Measurements from ENCODE around the gene SDSL. TPM values are rescaled to one million over a fixed set of nuclear protein-coding genes. Genes with fewer than 3 reads are reported as not detected.

The SDSL gene
- total and polyA plus RNA-seq, 2 of the 4 experiments (the other 2 are of a cell fraction) = 6.3 to 10.9 TPM

DNA sequence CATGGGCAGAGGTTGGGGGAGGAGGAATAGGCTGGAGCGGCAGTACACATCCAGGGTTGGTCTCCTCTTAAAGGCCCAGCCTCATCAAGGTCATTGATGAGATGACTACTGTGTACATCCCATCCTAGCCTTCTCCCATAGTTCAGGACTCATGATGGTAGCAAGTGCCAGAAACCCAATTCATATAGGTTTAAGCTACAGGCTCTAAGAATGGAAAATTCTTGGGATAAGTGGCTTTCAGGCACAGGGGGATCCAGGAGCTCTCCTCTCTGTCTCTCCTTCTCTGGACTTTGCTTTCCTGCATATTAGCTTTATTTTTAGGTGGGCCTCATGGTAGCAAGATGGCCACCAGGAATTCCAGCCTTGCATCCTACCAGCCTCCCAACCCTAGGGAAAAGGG, 6.3 kb downstream of the SDSL start:
- H3K18ac ChIP-seq (ENCODE audit: low read depth, low read length) = no peak overlapping the region
- no peak overlapping the region for H4K91ac ChIP-seq (ENCODE audit: insufficient read depth, low read depth, low read length)
- no peaks in the 10 kb centered on the region for H3K36me3 ChIP-seq (ENCODE audit: control insufficient read depth, insufficient read depth, low read length)
- H3K23ac ChIP-seq (ENCODE audit: low read depth, low read length) = no peak overlapping the region
- intact Hi-C loops (cut with micrococcal nuclease) = no loop called here
- H3K9me1 ChIP-seq (ENCODE audit: insufficient read depth, low read length) = no peaks in the 10 kb centered on the region
- H2BK120ac ChIP-seq (ENCODE audit: low read depth, low read length) = no peak overlapping the region
- H3K27me3 ChIP-seq (ENCODE audit: control insufficient read depth, insufficient read depth, low read length) = no peaks in the 10 kb centered on the region
- no peak overlapping the region for H3K4me2 ChIP-seq (ENCODE audit: low read depth, low read length)
- H3K4ac ChIP-seq (ENCODE audit: low read depth, low read length) = no peak overlapping the region
- H3K27ac ChIP-seq (ENCODE audit: insufficient read depth, low read length) = no peak overlapping the region
- no peak overlapping the region for H4K5ac ChIP-seq (ENCODE audit: low read depth, low read length)
- BruUV-seq (replicated peaks) = no TSS peak
- no peak overlapping the region for H2AK5ac ChIP-seq (ENCODE audit: low read depth, low read length)
- H2BK20ac ChIP-seq (ENCODE audit: low read depth, low read length) = no peak overlapping the region
- DNase-seq = no peak
- no peaks in the 10 kb centered on the region for H3K4me1 ChIP-seq (ENCODE audit: control insufficient read depth, insufficient read depth, low read length)
- no peak overlapping the region for H3K9ac ChIP-seq (ENCODE audit: low read depth, low read length)
- H4K20me1 ChIP-seq (ENCODE audit: insufficient read depth, low read length) = no peaks in the 10 kb centered on the region
- H2BK15ac ChIP-seq (ENCODE audit: low read depth, low read length) = no peak overlapping the region
- dilution Hi-C loops (cut with HindIII; ENCODE audit: low sequenced_read_pairs, unreplicated experiment) = no loop called here
- ATAC-seq (ENCODE audit: low read depth) = no peak
- no peaks in the 10 kb centered on the region for H3K79me1 ChIP-seq (ENCODE audit: low read depth in 1 of 2, low read length in 2 of 2)
- H4K8ac ChIP-seq (ENCODE audit: low read depth in 2 of 2, low read length in 2 of 2) = no peak overlapping the region
- in situ Hi-C loops (cut with MboI; ENCODE audit: low sequenced_read_pairs) = loop anchor here (5.0 kb wide), 1 partner anchor 231 kb away; no protein-coding TSS in a partner anchor
- no peak overlapping the region for H3K14ac ChIP-seq (replicated peaks; ENCODE audit: low read depth, low read length)
- no peak overlapping the region for H2AFZ ChIP-seq (replicated peaks; ENCODE audit: low read length, poor library complexity)
- no peak overlapping the region for H3K56ac ChIP-seq (ENCODE audit: extremely low read depth, insufficient read depth, low read length)
- TF ChIP-seq RAD21 (IDR thresholded peaks at IDR 0.05; ENCODE audit: low read length) (no peak), SMC3 (IDR thresholded peaks at IDR 0.05; ENCODE audit: low read depth, low read length) (no peak), CHD1 (IDR thresholded peaks at IDR 0.05; ENCODE audit: low read depth, low read length) (no peak), MAFK (IDR thresholded peaks at IDR 0.05; ENCODE audit: low read depth, low read length) (no peak), NFE2L2 (IDR thresholded peaks at IDR 0.05; ENCODE audit: low read depth, low read length) (no peak), MAZ (IDR thresholded peaks at IDR 0.05; ENCODE audit: borderline replicate concordance, low read depth, low read length) (no peak), RFX5 (IDR thresholded peaks at IDR 0.05; ENCODE audit: low read depth, low read length) (no peak), RCOR1 (IDR thresholded peaks at IDR 0.05; ENCODE audit: insufficient replicate concordance, low read length) (no peak), CEBPB (IDR thresholded peaks at IDR 0.05; ENCODE audit: low read depth, low read length) (no peak), BHLHE40 (IDR thresholded peaks at IDR 0.05; ENCODE audit: low read depth, low read length) (no peak), MXI1 (IDR thresholded peaks at IDR 0.05; ENCODE audit: borderline replicate concordance, low read depth, low read length) (no peak), FOS (IDR thresholded peaks at IDR 0.05; ENCODE audit: low read depth, low read length) (no peak), POLR2A (IDR thresholded peaks at IDR 0.05; ENCODE audit: low read depth, low read length) (no peak)
- TF ChIP-seq, protein P1, sequence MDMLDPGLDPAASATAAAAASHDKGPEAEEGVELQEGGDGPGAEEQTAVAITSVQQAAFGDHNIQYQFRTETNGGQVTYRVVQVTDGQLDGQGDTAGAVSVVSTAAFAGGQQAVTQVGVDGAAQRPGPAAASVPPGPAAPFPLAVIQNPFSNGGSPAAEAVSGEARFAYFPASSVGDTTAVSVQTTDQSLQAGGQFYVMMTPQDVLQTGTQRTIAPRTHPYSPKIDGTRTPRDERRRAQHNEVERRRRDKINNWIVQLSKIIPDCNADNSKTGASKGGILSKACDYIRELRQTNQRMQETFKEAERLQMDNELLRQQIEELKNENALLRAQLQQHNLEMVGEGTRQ (IDR thresholded peaks at IDR 0.05; ENCODE audit: low read depth, low read length) = no peak
- TF ChIP-seq, protein P2, sequence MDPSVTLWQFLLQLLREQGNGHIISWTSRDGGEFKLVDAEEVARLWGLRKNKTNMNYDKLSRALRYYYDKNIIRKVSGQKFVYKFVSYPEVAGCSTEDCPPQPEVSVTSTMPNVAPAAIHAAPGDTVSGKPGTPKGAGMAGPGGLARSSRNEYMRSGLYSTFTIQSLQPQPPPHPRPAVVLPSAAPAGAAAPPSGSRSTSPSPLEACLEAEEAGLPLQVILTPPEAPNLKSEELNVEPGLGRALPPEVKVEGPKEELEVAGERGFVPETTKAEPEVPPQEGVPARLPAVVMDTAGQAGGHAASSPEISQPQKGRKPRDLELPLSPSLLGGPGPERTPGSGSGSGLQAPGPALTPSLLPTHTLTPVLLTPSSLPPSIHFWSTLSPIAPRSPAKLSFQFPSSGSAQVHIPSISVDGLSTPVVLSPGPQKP (IDR thresholded peaks at IDR 0.05; ENCODE audit: borderline replicate concordance, low read depth, low read length) = no peak
- TF ChIP-seq, protein P3, sequence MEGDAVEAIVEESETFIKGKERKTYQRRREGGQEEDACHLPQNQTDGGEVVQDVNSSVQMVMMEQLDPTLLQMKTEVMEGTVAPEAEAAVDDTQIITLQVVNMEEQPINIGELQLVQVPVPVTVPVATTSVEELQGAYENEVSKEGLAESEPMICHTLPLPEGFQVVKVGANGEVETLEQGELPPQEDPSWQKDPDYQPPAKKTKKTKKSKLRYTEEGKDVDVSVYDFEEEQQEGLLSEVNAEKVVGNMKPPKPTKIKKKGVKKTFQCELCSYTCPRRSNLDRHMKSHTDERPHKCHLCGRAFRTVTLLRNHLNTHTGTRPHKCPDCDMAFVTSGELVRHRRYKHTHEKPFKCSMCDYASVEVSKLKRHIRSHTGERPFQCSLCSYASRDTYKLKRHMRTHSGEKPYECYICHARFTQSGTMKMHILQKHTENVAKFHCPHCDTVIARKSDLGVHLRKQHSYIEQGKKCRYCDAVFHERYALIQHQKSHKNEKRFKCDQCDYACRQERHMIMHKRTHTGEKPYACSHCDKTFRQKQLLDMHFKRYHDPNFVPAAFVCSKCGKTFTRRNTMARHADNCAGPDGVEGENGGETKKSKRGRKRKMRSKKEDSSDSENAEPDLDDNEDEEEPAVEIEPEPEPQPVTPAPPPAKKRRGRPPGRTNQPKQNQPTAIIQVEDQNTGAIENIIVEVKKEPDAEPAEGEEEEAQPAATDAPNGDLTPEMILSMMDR (conservative IDR thresholded peaks at IDR 0.05; ENCODE audit: low read depth, low read length) = no peak
- peaks cover 3% of the 10 kb centered on the region; the same call in 1 of the 2 replicates for H3K9me3 ChIP-seq (ENCODE audit: control insufficient read depth, insufficient read depth, low read length)
- H2AK9ac ChIP-seq (replicated peaks; ENCODE audit: low read depth, low read length, poor library complexity) = no peak overlapping the region
- POLR2A ChIA-PET (ENCODE audit: unreplicated experiment) = no interaction called here
- WGBS, 2 experiments (ENCODE audit: extremely low coverage in 2 of 2, insufficient read length in 1 of 2) = no CpG with 5 or more reads among the region's 1 CpG
- CTCF ChIA-PET = interaction anchor here (0.7 kb wide), 1 partner anchor 413 kb away, joined by 6 read pairs; no protein-coding TSS in a partner anchor
- no peak overlapping the region for H2BK5ac ChIP-seq (ENCODE audit: low read depth, low read length, poor library complexity, severe bottlenecking)
- H3K4me3 ChIP-seq (ENCODE audit: insufficient read depth, low read depth, low read length) = no peak overlapping the region
